Stimulated activated CD4-positive, alpha-beta T cell treated with anti-CD3 and anti-CD28 coated beads, Interleukin-2, amount 100 ng/mL, for 24 hours (primary cell): Measurements from ENCODE around the gene KCNQ4.

ENCODE experiments used
- DNase-seq, 2 donors: peaks; one replicate each; pipeline ENCODE4 v3.0.0-alpha.2; 2020

Gene KCNQ4

GRCh38 chr1:40822890-40823289 lies 39.3 kb downstream of the KCNQ4 start:
- DNase-seq, result no peak

DNA sequence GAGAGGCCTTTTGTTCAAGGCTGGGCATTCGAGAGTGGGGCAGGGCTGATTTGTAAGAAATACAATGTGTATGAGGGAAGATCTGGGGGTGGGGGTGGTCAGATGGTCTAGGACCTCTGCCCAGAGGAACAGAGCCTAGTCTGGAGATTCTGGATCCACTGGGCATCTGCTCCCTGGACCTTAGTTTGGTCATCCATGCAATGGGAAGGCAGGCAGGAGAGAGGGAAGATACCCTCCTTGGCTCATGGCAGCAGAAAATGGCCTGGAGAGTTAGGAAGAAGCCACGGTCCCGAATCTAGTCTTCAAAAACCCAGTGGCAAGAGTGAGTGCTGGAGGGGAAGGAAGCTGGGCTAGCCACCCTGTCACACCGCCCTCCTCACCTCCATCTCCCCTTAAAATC lies 39.8 kb downstream of the KCNQ4 start:
- DNase-seq, result no peak

DNA sequence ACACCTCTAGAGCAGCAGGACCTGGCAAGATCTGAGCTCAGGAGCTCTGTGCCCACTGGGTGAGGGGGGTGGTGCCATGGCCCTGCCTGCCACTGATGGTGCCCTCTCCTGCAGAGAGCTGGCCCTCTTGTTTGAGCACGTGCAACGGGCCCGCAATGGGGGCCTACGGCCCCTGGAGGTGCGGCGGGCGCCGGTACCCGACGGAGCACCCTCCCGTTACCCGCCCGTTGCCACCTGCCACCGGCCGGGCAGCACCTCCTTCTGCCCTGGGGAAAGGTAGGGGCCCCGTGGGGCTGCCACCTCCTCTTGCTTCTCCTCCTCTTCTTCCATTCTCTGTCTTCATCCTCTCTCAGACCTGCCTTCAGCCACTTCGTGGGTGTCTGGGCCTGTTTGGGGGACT lies 40.4 kb downstream of the KCNQ4 start:
- no peak for DNase-seq

- DNase-seq, result no peak
Observed at GRCh38 chr1:40824591-40825434, 41.2 kb downstream of the KCNQ4 start.

DNA sequence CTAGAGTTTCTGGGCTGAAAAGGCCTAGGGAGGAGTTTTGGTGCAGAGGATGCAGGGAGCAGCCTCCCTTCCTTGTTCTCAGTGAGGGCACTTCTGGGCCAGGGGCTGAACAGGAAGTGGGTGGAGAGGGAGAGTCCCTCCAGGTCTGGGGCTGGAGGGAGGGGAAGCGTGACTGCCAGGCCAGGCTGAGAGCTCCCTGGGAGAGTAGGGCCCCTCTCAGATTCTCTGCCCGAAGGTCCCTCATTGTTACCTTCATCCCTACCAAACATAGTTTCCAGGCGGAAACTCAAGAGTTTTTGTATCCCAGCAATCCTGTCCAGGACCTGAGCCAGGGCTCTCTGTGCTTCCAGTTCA lies 41.8 kb downstream of the KCNQ4 start:
- no peak for DNase-seq

DNA sequence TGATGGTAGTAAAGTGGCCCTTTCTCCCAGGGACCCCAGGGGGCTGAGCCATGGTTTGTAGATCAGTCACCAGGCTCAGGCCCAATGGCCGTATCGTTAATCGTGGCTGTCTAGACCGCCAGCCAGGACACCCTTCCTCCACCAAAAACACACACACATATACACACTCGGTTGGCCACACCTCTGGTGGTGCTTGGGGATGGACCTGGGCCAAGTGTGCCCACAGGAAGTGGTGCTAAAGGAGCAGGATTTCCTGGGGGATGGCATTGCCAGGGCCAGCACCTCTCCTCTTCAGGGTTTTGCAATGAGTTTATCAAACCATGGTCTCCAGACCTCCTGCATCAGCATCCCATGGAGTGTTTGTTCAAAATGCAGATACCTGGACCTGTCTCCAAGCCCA lies 42.4 kb downstream of the KCNQ4 start:
- no peak for DNase-seq

DNA sequence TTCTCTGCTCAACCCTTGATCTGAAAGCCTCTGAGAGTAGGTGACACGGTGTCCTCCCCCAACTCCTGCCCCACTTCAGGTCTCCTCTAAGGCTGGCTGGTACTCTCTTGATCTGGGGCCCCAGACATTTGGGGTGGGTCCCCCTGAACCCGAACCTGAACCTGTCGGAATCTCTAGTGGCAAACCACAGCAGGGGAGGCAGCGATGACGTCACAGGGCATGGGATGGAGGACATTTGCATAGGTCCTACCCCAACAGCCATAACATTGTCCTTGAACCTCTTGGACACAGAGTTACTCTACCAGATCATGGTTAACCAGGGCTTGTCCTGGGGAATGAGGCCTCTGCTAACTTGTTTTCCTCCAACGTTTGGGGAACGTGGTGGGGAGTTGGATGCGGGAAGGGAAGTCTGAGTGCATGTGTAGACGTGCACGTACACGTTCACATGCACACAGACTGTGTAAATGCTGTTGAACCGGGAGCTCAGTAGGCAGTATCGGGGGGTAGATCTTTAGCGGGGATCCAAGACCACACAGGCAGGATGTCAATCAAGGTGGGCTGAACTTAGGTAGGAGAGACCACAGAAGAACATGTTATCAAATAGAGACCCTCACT lies 46.2 kb downstream of the KCNQ4 start:
- DNase-seq, result no peak

GRCh38 chr1:40830419-40830943 lies 46.9 kb downstream of the KCNQ4 start:
- no peak for DNase-seq

- DNase-seq, result no peak
Observed at GRCh38 chr1:40831001-40831732, 47.6 kb downstream of the KCNQ4 start.

- no peak for DNase-seq
Observed at GRCh38 chr1:40833979-40834378, 50.4 kb downstream of the KCNQ4 start.

DNA sequence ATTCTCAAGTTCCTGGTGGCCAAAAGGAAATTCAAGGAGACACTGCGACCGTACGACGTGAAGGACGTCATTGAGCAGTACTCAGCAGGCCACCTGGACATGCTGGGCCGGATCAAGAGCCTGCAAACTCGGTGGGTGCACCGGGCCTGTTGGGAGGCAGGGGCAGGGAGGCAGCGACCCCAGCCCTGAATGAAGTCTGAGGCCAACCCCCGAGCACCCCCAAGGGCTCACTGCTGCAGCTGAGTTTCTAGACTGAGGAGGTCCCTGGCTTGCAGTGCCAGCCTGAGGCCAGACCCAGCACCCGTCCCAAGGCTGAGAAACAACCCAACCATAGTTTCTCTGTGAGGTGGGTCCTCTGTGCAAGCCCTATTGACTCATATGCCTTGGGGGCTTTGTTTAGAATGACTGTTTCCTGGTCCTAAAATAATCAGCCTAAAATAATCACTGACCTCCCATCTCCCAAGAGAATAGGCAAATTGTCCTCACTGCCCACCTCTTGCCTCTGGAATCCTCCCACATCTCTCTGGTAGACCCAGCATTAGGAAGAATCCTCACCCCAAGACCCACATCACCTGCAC lies 51.5 kb downstream of the KCNQ4 start:
- DNase-seq, result no peak

GRCh38 chr1:40836283-40836682 lies 52.7 kb downstream of the KCNQ4 start:
- no peak for DNase-seq

DNA sequence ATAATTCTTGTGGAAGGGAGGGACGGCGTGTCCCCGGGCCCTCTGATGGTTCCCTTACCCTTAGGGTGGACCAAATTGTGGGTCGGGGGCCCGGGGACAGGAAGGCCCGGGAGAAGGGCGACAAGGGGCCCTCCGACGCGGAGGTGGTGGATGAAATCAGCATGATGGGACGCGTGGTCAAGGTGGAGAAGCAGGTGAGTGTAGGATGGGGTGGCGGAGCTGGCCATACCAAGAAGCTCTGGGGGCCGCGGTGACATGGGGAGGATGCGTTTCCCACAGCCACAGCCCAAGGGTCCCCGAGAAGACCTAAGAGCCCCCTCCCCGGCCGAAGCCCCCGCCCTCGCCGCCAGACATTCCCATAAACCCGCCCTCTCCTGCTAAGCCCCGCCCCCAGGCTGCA lies 54.0 kb downstream of the KCNQ4 start:
- no peak for DNase-seq

GRCh38 chr1:40838045-40838979 lies 54.7 kb downstream of the KCNQ4 start:
- no peak for DNase-seq

- no peak for DNase-seq
Observed at GRCh38 chr1:40838980-40839942, 55.7 kb downstream of the KCNQ4 start.

- DNase-seq, result no peak
Observed at GRCh38 chr1:40839943-40840335, 56.4 kb downstream of the KCNQ4 start.

DNA sequence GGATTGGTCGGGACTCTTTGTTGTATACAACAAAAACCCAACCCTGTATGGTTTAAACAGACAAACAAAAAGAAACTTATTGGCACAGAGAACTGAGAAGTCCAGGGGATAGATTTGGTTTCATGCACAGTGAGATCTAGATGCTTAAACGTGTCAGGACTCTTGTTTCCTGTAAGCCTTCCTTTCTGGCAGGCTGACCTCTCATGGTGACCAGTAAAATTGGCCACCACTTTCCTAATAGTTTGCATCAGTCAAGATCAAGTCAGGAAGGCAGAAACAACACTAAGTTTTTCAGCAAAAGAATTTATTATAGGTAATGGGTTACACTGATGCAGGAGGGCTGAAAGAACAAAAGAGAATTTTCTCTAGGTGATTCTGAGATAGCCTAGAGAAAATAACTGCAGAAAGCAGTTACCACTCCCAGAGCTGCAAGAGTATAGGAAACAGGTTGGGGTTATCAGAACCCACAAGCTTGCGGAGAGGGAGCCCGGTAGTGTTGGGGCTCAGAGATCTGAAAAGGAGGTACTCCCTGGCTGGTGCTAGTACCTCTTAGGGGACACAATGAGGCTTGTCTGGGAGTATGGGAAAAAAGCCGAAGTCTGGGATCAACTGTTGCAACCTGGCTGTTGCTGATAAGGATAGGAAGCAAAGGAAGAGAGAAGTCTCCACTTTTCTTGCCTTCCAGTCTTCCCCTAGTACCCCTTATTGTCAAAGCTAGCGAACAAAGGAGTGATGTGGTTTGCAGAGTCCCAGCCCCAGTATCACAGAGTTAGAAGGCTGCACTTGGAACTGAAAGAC lies 57.1 kb downstream of the KCNQ4 start:
- no peak for DNase-seq

- no peak for DNase-seq
Observed at GRCh38 chr1:40841602-40842001, 58.0 kb downstream of the KCNQ4 start.

DNA sequence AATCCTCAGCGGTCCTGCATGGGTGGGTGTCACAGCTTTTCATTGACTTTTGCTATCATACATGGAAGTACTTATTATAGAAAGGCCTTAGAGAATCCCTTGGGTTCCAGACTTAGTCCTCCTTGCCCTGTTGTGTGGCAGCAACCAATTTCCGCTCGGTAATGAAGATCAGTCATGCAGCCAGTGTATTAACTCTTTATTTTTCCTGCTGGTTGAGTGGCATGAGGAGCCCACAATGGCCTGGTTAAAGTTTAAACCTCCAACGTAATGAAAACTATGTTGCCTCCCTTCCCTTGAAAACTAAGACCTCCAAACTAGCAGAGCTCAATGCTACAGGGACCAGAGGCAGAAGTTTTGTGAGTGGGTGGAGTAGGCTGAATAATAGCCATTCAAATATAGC lies 58.6 kb downstream of the KCNQ4 start:
- DNase-seq, result no peak

DNA sequence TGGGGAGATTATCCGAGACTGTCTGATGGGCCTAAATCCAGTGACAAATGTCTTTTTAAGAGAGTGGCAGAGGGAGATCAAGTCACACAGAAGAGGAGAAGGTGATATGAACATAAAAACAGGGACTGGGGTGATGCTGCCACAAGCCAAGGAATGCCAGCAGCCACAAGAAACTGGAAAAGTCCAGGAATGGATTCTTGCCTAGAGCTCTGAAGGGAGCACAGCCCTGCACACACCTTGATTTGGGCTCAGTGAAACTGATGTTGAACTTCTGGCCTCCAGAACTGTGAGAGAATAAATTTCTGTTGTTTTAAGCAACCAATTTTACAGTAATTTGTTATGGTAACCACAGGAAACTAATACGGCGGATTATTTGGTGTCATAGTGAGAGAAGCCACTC lies 59.1 kb downstream of the KCNQ4 start:
- DNase-seq, result no peak
